Mesodermal cell (in vitro differentiated cells): ENCODE data around the gene HBA1.
A peak's percentile ranks its signal among the peaks of the same experiment; 100 is the strongest.

Source experiments
- H3K27ac ChIP-seq: 2 replicates; pipeline ENCODE4 v1.7.0; 2013; ENCODE audit warnings: mild to moderate bottlenecking, low read depth, low read length, moderate library complexity; ENCODE audit not compliant: severe bottlenecking
- H3K36me3 ChIP-seq: 2 replicates; pipeline ENCODE4 v1.7.1; 2013; ENCODE audit warnings: mild to moderate bottlenecking, low read length, moderate library complexity; ENCODE audit not compliant: control insufficient read depth, insufficient read depth
- H3K4me1 ChIP-seq: one replicate; pipeline ENCODE4 v1.7.1; 2013; ENCODE audit warnings: mild to moderate bottlenecking, low read length; ENCODE audit not compliant: insufficient read depth, control insufficient read depth, poor library complexity, severe bottlenecking
- H3K4me3 ChIP-seq: 2 replicates; pipeline ENCODE4 v1.7.0; 2013; ENCODE audit warnings: low read length, control low read depth, mild to moderate bottlenecking; ENCODE audit not compliant: insufficient read depth, poor library complexity, severe bottlenecking; ENCODE audit errors: extremely low read depth
- H3K9me3 ChIP-seq: 2 replicates; pipeline ENCODE4 v1.7.1; 2013; ENCODE audit warnings: mild to moderate bottlenecking, low read length, moderate library complexity; ENCODE audit not compliant: control insufficient read depth
- WGBS, 2 experiments: methylation state at CpG; one replicate each; pipeline ENCODE4 v1.1.5; 2013; ENCODE audit warnings: missing lambda C conversion rate in 2 of 2; ENCODE audit not compliant: insufficient coverage in 2 of 2; 5-methylcytosine and 5-hydroxymethylcytosine counted together

HBA1 gene

GRCh38 chr16:177981-178667 is 1.6 kb downstream of the HBA1 start:
- WGBS, 2 experiments = 63 to 83% methylated on average over 5 to 9 of the region's 11 CpGs

GRCh38 chr16:178668-179015 is 2.2 kb downstream of the HBA1 start:
- Histone ChIP-seq H3K36me3 (no peaks in the 10 kb centered on the region), H3K4me1 (no peaks in the 10 kb centered on the region), H3K27ac (no peak overlapping the region), H3K4me3 (no peak overlapping the region), H3K9me3 (no peaks in the 10 kb centered on the region)
- 86 to 93% methylated on average over 4 to 5 of the region's 11 CpGs for WGBS, 2 experiments

More at GRCh38 chr16:177981-178667, 1.6 kb downstream of the HBA1 start:
- H3K9me3 ChIP-seq = no peaks in the 10 kb centered on the region
- H3K27ac ChIP-seq = no peak overlapping the region
- H3K36me3 ChIP-seq = no peaks in the 10 kb centered on the region
- no peaks in the 10 kb centered on the region for H3K4me1 ChIP-seq
- H3K4me3 ChIP-seq = no peak overlapping the region

- 79 to 84% methylated on average over 9 to 11 of the region's 17 CpGs for WGBS, 2 experiments
- H3K4me3 ChIP-seq = no peak overlapping the region
Measured at GRCh38 chr16:179211-180092, 3.0 kb downstream of the HBA1 start.

GRCh38 chr16:180101-180675 is 3.7 kb downstream of the HBA1 start, which contains the start of gene HBQ1:
HBQ1 (plus strand) TSS chr16:180459; CDS start chr16:180487, 28 bp downstream.
- no peaks in the 10 kb centered on the region for H3K9me3 ChIP-seq
- peak within 1 kb of the TSS; percentile 33 for H3K4me3 ChIP-seq
- 2 to 8% methylated on average over 23 to 51 of the region's 59 CpGs for WGBS, 2 experiments
- no peaks in the 10 kb centered on the region for H3K4me1 ChIP-seq
- H3K36me3 ChIP-seq = peaks cover 13% of the 10 kb centered on the region
- H3K27ac ChIP-seq = no peak within 1 kb of the TSS

More at GRCh38 chr16:179211-180092, 3.0 kb downstream of the HBA1 start:
- Histone ChIP-seq H3K27ac (no peak overlapping the region), H3K9me3 (no peaks in the 10 kb centered on the region), H3K36me3 (peaks cover 5% of the 10 kb centered on the region), H3K4me1 (no peaks in the 10 kb centered on the region)

- Histone ChIP-seq H3K36me3 (peaks cover 19% of the 10 kb centered on the region), H3K9me3 (no peaks in the 10 kb centered on the region), H3K4me3 (peak overlapping the region; percentile 33), H3K27ac (no peak overlapping the region), H3K4me1 (no peaks in the 10 kb centered on the region)
- WGBS, 2 experiments = 6 to 7% methylated on average over 42 to 75 of the region's 89 CpGs
Measured at GRCh38 chr16:180681-181564, 4.4 kb downstream of the HBA1 start.

GRCh38 chr16:181565-182021 is 5.1 kb downstream of the HBA1 start:
- H3K4me1 ChIP-seq = no peaks in the 10 kb centered on the region
- H3K36me3 ChIP-seq = peaks cover 19% of the 10 kb centered on the region
- no peak overlapping the region for H3K4me3 ChIP-seq
- H3K27ac ChIP-seq = no peak overlapping the region
- WGBS, 2 experiments = 27 to 30% methylated on average over 16 to 19 of the region's 22 CpGs
- no peaks in the 10 kb centered on the region for H3K9me3 ChIP-seq

GRCh38 chr16:183005-183404 is 6.5 kb downstream of the HBA1 start:
- Histone ChIP-seq H3K36me3 (peaks cover 28% of the 10 kb centered on the region), H3K9me3 (no peaks in the 10 kb centered on the region), H3K4me3 (no peak overlapping the region), H3K4me1 (no peaks in the 10 kb centered on the region), H3K27ac (no peak overlapping the region)
- 91 to 97% methylated on average over 5 to 6 of the region's 7 CpGs for WGBS, 2 experiments

- Histone ChIP-seq H3K4me3 (no peak overlapping the region), H3K4me1 (no peaks in the 10 kb centered on the region), H3K27ac (no peak overlapping the region), H3K9me3 (no peaks in the 10 kb centered on the region), H3K36me3 (peaks cover 51% of the 10 kb centered on the region)
- 96 to 97% methylated on average over 11 to 12 of the region's 13 CpGs for WGBS, 2 experiments
Measured at GRCh38 chr16:185213-185612, 8.7 kb downstream of the HBA1 start.

GRCh38 chr16:185691-186090 is 9.2 kb downstream of the HBA1 start:
- no peak overlapping the region for H3K4me3 ChIP-seq
- H3K36me3 ChIP-seq = peaks cover 55% of the 10 kb centered on the region
- no peaks in the 10 kb centered on the region for H3K4me1 ChIP-seq
- H3K27ac ChIP-seq = no peak overlapping the region
- WGBS, 2 experiments = 89 to 100% methylated on average over 1 to 2 of the region's 11 CpGs
- no peaks in the 10 kb centered on the region for H3K9me3 ChIP-seq

GRCh38 chr16:187330-187729 is 10.8 kb downstream of the HBA1 start:
- H3K4me1 ChIP-seq = peaks cover 3% of the 10 kb centered on the region
- peaks cover 72% of the 10 kb centered on the region for H3K36me3 ChIP-seq
- no peak overlapping the region for H3K27ac ChIP-seq
- no peak overlapping the region for H3K4me3 ChIP-seq
- 97 to 98% methylated on average over 5 to 6 of the region's 8 CpGs for WGBS, 2 experiments
- no peaks in the 10 kb centered on the region for H3K9me3 ChIP-seq
